Mesodermal cell (in vitro differentiated cells): ENCODE data around the gene AGBL4.

ENCODE experiments used
- H3K27ac ChIP-seq: 2 replicates; pipeline ENCODE4 v1.7.0; 2013; ENCODE audit warnings: mild to moderate bottlenecking, low read depth, low read length, moderate library complexity; ENCODE audit not compliant: severe bottlenecking
- H3K36me3 ChIP-seq: 2 replicates; pipeline ENCODE4 v1.7.1; 2013; ENCODE audit warnings: mild to moderate bottlenecking, low read length, moderate library complexity; ENCODE audit not compliant: control insufficient read depth, insufficient read depth
- H3K4me1 ChIP-seq: one replicate; pipeline ENCODE4 v1.7.1; 2013; ENCODE audit warnings: mild to moderate bottlenecking, low read length; ENCODE audit not compliant: insufficient read depth, control insufficient read depth, poor library complexity, severe bottlenecking
- H3K4me3 ChIP-seq: 2 replicates; pipeline ENCODE4 v1.7.0; 2013; ENCODE audit warnings: low read length, control low read depth, mild to moderate bottlenecking; ENCODE audit not compliant: insufficient read depth, poor library complexity, severe bottlenecking; ENCODE audit errors: extremely low read depth
- H3K9me3 ChIP-seq: 2 replicates; pipeline ENCODE4 v1.7.1; 2013; ENCODE audit warnings: mild to moderate bottlenecking, low read length, moderate library complexity; ENCODE audit not compliant: control insufficient read depth
- WGBS, 2 experiments: methylation state at CpG; one replicate each; pipeline ENCODE4 v1.1.5; 2013; ENCODE audit warnings: missing lambda C conversion rate in 2 of 2; ENCODE audit not compliant: insufficient coverage in 2 of 2; 5-methylcytosine and 5-hydroxymethylcytosine counted together

Gene AGBL4

DNA sequence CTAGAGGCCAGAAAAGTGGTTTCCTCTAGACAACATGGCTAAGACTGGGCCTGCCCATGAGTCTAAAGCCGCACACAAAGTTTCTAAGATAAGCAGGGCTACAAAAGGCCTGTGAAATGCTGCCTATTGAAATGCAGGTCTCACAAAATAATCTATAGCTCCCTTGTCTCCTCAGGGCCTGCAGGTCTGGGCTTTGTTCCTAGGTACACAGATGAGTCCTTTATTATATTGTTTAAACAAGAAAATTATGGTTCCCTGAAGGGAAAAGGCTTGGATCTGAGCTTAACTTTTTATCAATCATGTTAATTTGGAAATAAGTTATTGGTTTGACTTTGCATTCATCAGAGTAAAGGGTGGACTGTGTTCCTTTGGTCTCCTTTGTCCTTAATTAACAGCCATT lies 833.6 kb downstream of the AGBL4 start:
- H3K4me3 ChIP-seq: no peak overlapping the region
- no peaks in the 10 kb centered on the region for H3K4me1 ChIP-seq
- no peak overlapping the region for H3K27ac ChIP-seq
- H3K36me3 ChIP-seq: no peaks in the 10 kb centered on the region
- WGBS, 2 experiments: 80 to 89% methylated on average over 1 of the region's 1 CpG
- peaks cover 27% of the 10 kb centered on the region for H3K9me3 ChIP-seq

DNA sequence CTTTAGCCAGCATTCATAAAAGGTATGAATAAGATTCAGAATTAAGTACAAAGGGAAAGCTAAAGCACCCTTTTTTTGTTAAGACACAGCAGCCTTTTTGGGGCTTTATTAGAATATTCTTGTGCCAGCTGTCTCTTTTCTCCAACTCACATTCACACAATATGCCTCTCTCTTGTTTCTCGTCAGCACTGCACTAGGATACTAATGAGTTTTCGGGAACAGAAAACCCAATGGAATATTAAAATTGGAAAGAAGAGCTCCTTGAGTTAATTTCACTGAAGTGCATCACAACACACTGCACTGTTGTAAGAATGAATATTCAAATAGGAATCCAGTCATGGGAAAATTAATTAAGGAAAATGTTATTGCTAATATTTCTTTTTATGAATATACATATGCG lies 836.7 kb downstream of the AGBL4 start:
- whole genome bisulfite sequencing, 2 experiments: 80% methylated on average over 1 of the region's 3 CpGs; no CpG with 5 or more reads in 1 of the 2 experiments
- Histone ChIP-seq H3K27ac (no peak overlapping the region), H3K4me1 (no peaks in the 10 kb centered on the region), H3K4me3 (no peak overlapping the region), H3K36me3 (no peaks in the 10 kb centered on the region), H3K9me3 (peaks cover 20% of the 10 kb centered on the region)

DNA sequence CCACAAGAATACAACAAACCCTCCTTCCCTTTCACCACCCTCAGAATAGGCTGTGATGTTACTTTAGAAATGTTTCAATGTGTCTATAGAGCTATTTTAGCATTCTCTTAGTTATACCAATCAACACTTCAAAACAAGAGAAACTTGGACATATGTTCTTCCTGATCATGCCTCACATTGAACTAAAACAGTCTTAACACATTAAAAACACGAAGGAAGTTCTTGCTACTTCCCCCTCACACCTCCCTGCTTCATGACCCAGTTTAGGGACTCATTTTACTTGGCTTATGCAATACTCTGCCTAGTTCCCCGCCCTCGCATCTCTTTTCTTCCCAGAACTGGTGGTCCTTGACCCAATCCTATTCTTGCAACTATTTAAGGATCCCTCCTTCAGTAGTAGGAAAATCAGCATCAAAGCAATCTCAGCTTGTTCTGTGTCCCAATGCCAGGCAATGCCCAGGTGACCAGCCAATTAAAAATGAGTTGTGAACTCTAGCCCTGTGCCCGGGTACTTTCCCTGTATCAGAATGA lies 838.2 kb downstream of the AGBL4 start:
- Histone ChIP-seq H3K36me3 (no peaks in the 10 kb centered on the region), H3K4me3 (no peak overlapping the region), H3K9me3 (peaks cover 21% of the 10 kb centered on the region), H3K27ac (no peak overlapping the region), H3K4me1 (no peaks in the 10 kb centered on the region)
- WGBS, 2 experiments: 61 to 64% methylated on average over 4 of the region's 4 CpGs

DNA sequence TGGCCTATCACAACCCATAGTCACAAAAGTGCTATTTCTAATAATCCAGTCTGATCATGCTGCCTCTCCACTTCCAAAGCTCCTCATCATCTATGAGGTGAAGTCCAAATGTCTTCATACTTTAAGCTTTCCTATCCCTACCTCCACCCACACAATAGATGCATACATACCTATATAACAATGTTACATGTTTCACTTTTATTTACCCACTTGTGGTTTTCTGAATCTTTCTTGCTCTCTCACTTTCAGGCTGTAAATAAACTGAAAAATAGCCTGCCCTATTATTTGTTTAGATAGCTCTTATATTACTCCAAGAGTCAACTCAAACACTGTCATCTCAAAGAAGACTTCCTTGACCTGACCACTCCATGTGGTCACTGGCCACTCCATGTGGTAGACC lies 840.3 kb downstream of the AGBL4 start:
- no peaks in the 10 kb centered on the region for H3K4me1 ChIP-seq
- peaks cover 23% of the 10 kb centered on the region for H3K9me3 ChIP-seq
- H3K36me3 ChIP-seq: no peaks in the 10 kb centered on the region
- H3K4me3 ChIP-seq: no peak overlapping the region
- no peak overlapping the region for H3K27ac ChIP-seq

DNA sequence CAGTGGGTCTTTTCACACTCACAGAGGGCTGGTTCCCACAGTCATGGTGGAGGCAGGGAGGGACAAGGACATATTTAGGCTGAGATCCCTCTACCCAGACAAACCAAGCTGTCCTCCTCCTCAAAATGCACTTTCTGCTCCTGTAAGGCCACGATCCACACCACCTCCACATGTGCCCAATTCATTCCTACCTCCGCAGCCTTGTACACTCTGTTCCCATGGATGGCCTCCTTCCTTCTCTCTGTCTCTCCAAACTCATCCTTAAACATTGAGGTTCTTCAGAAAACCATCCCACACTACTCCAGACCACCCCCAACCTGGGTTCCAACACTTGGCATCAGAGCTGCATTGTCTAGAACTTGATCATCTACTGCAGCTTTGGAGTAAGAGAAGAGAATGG lies 842.7 kb downstream of the AGBL4 start:
- H3K4me3 ChIP-seq: no peak overlapping the region
- H3K9me3 ChIP-seq: peaks cover 29% of the 10 kb centered on the region
- 47 to 54% methylated on average over 2 of the region's 2 CpGs for WGBS, 2 experiments
- no peaks in the 10 kb centered on the region for H3K36me3 ChIP-seq
- no peak overlapping the region for H3K27ac ChIP-seq
- H3K4me1 ChIP-seq: no peaks in the 10 kb centered on the region

DNA sequence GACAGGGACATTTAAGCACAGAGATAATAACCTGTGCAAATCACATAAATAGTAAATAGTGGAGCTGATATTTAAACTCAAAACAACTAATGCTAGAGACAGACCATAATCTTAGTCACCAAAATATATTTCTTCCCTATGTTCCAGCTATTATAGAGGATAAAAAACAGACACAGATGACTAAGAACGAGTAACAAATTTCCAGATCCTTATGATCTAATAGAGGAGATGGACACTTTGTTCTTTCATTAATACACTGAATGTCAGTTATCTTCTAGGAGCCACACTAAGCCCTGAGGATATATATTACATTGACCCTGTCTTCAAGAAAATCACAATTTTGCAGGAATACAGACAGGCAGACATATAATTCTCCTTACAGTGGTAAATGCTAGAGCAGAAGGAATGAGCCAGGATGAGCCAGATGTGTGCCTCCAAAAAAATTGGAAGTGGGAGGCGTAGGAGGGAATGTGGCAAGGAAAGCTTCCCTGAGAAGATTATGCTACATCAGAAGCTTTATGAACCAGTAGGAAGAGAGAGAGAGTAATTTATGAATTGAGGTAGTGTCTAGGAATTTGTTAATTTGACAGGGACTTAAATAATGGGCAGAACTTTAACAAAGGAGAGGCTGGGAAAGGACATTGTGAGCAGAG lies 851.7 kb downstream of the AGBL4 start:
- Histone ChIP-seq H3K9me3 (peaks cover 15% of the 10 kb centered on the region), H3K4me3 (no peak overlapping the region), H3K36me3 (no peaks in the 10 kb centered on the region), H3K27ac (no peak overlapping the region), H3K4me1 (no peaks in the 10 kb centered on the region)
- WGBS, 2 experiments: 67 to 100% methylated on average over 1 of the region's 2 CpGs

DNA sequence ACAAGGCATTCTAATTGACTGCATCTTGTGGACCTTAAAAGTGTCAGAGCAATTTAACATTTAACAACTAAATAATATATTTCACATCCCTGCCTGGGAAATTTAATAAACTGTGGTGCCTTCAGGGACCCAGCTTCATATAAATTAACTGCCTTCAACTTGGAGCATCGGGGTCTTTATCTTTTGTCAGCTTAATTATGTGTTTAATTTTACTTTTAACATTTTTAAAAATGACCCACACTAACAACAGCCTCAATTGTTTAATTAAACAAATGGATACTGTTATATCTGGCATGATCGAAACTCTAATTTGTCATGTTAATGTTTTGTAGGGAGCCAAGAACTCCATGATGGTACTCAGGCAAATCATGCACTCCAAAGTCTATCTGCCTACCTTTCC lies 857.7 kb downstream of the AGBL4 start:
- Histone ChIP-seq H3K27ac (no peak overlapping the region), H3K4me3 (no peak overlapping the region), H3K9me3 (peaks cover 10% of the 10 kb centered on the region), H3K36me3 (no peaks in the 10 kb centered on the region), H3K4me1 (no peaks in the 10 kb centered on the region)
- no CpG with 5 or more reads among the region's 2 CpGs for WGBS, 2 experiments

DNA sequence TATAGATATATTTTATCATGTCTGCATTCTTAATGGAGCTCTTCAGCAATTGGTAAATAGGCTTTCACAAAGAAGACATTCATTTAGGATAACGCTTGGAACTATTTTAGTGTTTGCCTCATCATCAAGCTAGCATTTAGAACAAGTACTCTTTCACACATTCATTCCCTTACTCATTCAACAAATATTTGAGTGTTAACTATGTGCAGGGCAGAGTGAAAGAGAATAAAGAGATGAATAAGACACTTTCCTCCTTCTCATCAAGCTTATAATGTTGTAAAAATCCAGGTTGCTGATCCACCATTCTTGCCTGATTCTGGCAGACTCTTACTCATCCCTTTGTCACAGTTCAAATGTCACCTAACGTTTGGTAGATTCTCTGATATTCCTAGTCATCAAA lies 860.7 kb downstream of the AGBL4 start:
- WGBS, 2 experiments: 38 to 43% methylated on average over 1 of the region's 2 CpGs
- Histone ChIP-seq H3K4me1 (no peaks in the 10 kb centered on the region), H3K4me3 (no peak overlapping the region), H3K27ac (no peak overlapping the region), H3K9me3 (peaks cover 10% of the 10 kb centered on the region), H3K36me3 (no peaks in the 10 kb centered on the region)

DNA sequence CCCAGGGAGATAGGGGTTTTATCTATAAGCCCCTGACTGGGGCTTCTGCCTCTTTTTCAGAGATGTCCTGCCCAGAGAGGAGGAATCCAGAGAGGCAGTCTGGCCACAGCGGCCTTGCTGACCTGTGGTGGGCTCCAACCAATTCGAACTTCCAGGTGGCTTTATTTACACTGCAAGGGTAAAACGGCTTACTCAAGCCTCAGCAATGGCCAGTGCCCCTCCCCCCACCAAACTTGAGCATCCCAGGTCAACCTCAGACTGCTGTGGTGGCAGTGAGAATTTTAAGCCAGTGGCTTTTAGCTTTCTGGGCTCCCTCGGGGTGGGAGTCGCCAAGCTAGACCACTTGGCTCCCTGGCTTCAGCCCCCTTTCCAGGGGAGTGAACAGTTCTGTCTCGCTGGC lies 863.1 kb downstream of the AGBL4 start:
- H3K4me1 ChIP-seq: no peaks in the 10 kb centered on the region
- H3K4me3 ChIP-seq: no peak overlapping the region
- H3K9me3 ChIP-seq: peaks cover 13% of the 10 kb centered on the region
- WGBS, 2 experiments: 78 to 80% methylated on average over 3 to 6 of the region's 6 CpGs
- H3K36me3 ChIP-seq: no peaks in the 10 kb centered on the region
- no peak overlapping the region for H3K27ac ChIP-seq

DNA sequence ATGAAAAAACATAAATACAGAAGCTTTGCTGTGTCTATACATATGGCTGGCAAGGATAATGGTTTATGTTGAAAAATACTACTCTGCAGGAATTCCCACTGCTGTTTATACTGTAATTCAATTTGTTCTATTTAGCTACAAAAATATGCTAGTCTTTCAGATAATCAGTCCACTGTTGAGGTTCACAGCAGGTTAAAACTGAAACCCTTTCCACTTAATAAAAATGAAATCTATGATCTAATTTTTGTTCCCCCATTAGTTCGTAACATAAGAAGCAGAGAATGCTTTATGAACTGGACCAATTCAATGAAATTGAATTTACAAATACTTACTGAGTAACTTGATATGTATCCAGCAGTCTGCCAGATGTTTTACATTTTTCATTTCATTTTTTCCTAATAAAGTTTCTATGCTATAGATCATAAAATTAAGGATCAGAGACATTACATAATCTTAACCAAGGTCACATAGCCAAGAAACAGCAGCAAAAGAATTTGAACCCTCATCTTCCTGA lies 887.0 kb downstream of the AGBL4 start:
- WGBS, 2 experiments: no CpG with 5 or more reads among the region's 1 CpG
- Histone ChIP-seq H3K4me3 (no peak overlapping the region), H3K4me1 (no peaks in the 10 kb centered on the region), H3K36me3 (no peaks in the 10 kb centered on the region), H3K9me3 (peaks cover 32% of the 10 kb centered on the region), H3K27ac (no peak overlapping the region)

DNA sequence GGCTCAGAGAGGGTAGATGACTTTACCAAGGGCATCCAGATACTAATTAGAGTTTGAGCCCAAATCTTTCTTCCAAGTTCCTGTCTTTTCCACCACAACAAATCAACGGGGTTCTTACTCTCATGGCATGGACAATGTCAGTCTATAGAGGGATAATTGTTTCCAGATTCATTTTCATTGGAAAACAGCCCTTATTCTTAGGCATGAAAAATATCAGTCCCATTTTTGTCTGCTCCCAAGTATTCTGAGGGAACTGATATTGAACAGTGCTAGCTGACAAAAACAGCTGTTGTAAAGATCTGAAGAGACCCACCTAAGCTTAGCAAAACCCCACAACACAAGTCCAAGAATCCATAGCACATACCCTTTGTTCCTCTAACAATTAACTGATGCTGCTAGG lies 898.0 kb downstream of the AGBL4 start:
- no CpG with 5 or more reads among the region's 1 CpG for WGBS, 2 experiments
- Histone ChIP-seq H3K4me1 (no peaks in the 10 kb centered on the region), H3K4me3 (no peak overlapping the region), H3K36me3 (no peaks in the 10 kb centered on the region), H3K27ac (no peak overlapping the region), H3K9me3 (peaks cover 15% of the 10 kb centered on the region)
